Neuronal stem cell (in vitro differentiated cells): Measurements from ENCODE around the gene ELF4.

Experiments used
- DNase-seq: peaks from one replicate; pipeline ENCODE4 v3.0.0-alpha.2; 2013; ENCODE audit warnings: low spot score
- H2AFZ ChIP-seq: one replicate; pipeline ENCODE4 v1.6.1; 2013; ENCODE audit warnings: mild to moderate bottlenecking, low read length, inconsistent platforms
- H2AK5ac ChIP-seq: 2 replicates; pipeline ENCODE4 v1.6.1; 2013; ENCODE audit warnings: low read depth, mild to moderate bottlenecking, inconsistent platforms, low read length, moderate library complexity, mixed read lengths
- H2BK120ac ChIP-seq: 2 replicates; pipeline ENCODE4 v1.6.1; 2013; ENCODE audit warnings: low read depth, mild to moderate bottlenecking, inconsistent platforms, low read length, moderate library complexity, mixed read lengths
- H2BK12ac ChIP-seq: one replicate; pipeline ENCODE4 v1.6.1; 2013; ENCODE audit warnings: low read length, inconsistent platforms
- H2BK15ac ChIP-seq: 2 replicates; pipeline ENCODE4 v1.6.1; 2013; ENCODE audit warnings: mild to moderate bottlenecking, low read length, inconsistent platforms, mixed read lengths
- H2BK5ac ChIP-seq: one replicate; pipeline ENCODE4 v1.6.1; 2013; ENCODE audit warnings: inconsistent platforms, mild to moderate bottlenecking, low read length, moderate library complexity
- H3K14ac ChIP-seq: one replicate; pipeline ENCODE4 v1.6.1; 2013; ENCODE audit warnings: low read length, inconsistent platforms
- H3K18ac ChIP-seq: 2 replicates; pipeline ENCODE4 v1.6.1; 2013; ENCODE audit warnings: low read length, inconsistent platforms
- H3K23ac ChIP-seq: 2 replicates; pipeline ENCODE4 v1.6.1; 2013; ENCODE audit warnings: low read depth, mild to moderate bottlenecking, mixed read lengths, low read length, inconsistent platforms; ENCODE audit not compliant: poor library complexity
- H3K27ac ChIP-seq: replicated peaks from 3 replicates; pipeline ENCODE4 v1.5.1; 2013; ENCODE audit warnings: low read length, inconsistent platforms
- H3K27me3 ChIP-seq, 3 experiments: 2 replicates each; pipeline ENCODE4 v1.6.1; 2013; ENCODE audit warnings: low read length in 3 of 3, mild to moderate bottlenecking in 2 of 3, inconsistent platforms in 1 of 3, low read depth in 1 of 3, mixed read lengths in 1 of 3, moderate library complexity in 1 of 3; ENCODE audit not compliant: control insufficient read depth in 3 of 3, insufficient read depth in 3 of 3
- H3K36me3 ChIP-seq, 2 donors: replicated peaks in 1 of 2; 2 replicates each; pipeline ENCODE4 v1.6.1; 2013; ENCODE audit warnings: low read length in 2 of 2; ENCODE audit not compliant: control insufficient read depth in 2 of 2, insufficient read depth in 2 of 2
- H3K4ac ChIP-seq: 2 replicates; pipeline ENCODE4 v1.6.1; 2013; ENCODE audit warnings: inconsistent platforms, mild to moderate bottlenecking, low read length, moderate library complexity
- H3K4me1 ChIP-seq, 2 donors: 1 replicate in 1 of 2; 2 replicates in 1 of 2; pipeline ENCODE4 v1.6.1; 2013; ENCODE audit warnings: low read length in 2 of 2, low read depth in 1 of 2; ENCODE audit not compliant: control insufficient read depth in 2 of 2, insufficient read depth in 1 of 2
- H3K4me2 ChIP-seq: one replicate; pipeline ENCODE4 v1.6.1; 2013; ENCODE audit warnings: mild to moderate bottlenecking, low read length, inconsistent platforms; ENCODE audit not compliant: insufficient read depth, poor library complexity, severe bottlenecking
- H3K4me3 ChIP-seq, 2 donors: 2 replicates each; pipeline ENCODE4 v1.5.1; 2013; ENCODE audit warnings: low read length in 2 of 2, mild to moderate bottlenecking in 2 of 2, inconsistent platforms in 1 of 2, moderate library complexity in 1 of 2
- H3K79me1 ChIP-seq: one replicate; pipeline ENCODE4 v1.6.1; 2013; ENCODE audit warnings: low read depth, mild to moderate bottlenecking, inconsistent platforms, low read length, moderate library complexity
- H3K9ac ChIP-seq: one replicate; pipeline ENCODE4 v1.6.1; 2013; ENCODE audit warnings: mild to moderate bottlenecking, low read depth, low read length, inconsistent platforms; ENCODE audit not compliant: poor library complexity
- H3K9me3 ChIP-seq, 2 donors: replicated peaks in 1 of 2; 2 replicates each; pipeline versions ENCODE3 to v1.6.1; 2013; ENCODE audit warnings: low read length in 2 of 2, mild to moderate bottlenecking in 2 of 2, inconsistent platforms in 1 of 2, low read depth in 1 of 2, mixed read lengths in 1 of 2, moderate library complexity in 1 of 2; ENCODE audit not compliant: control insufficient read depth in 2 of 2, insufficient read depth in 1 of 2
- H4K8ac ChIP-seq: one replicate; pipeline ENCODE4 v1.6.1; 2013; ENCODE audit warnings: low read depth, mild to moderate bottlenecking, inconsistent platforms, low read length, moderate library complexity
- H4K91ac ChIP-seq: one replicate; pipeline ENCODE4 v1.6.1; 2013; ENCODE audit warnings: low read length, low read depth, mild to moderate bottlenecking, inconsistent platforms; ENCODE audit not compliant: poor library complexity
- WGBS, 2 donors: extraction: QIAGEN DNeasy Blood & Tissue Kit; methylation state at CpG; one replicate each; pipeline ENCODE4 v1.1.7; 2013; ENCODE audit warnings: missing lambda C conversion rate in 2 of 2, mixed read lengths in 1 of 2; ENCODE audit not compliant: insufficient read length in 2 of 2, insufficient replicate concordance in 1 of 2; ENCODE audit errors: extremely low coverage in 2 of 2; 5-methylcytosine and 5-hydroxymethylcytosine counted together

ELF4 gene

GRCh38 chrX:130147631-130148030, 37.3 kb upstream of the ELF4 start:
- Histone ChIP-seq H2BK5ac (no peak overlapping the region), H3K27me3 (peaks cover 0 to 2% (median 0%) of the 10 kb centered on the region in 3 experiments), H3K4me2 (no peak overlapping the region), H2BK15ac (no peak overlapping the region), H2AFZ (no peak overlapping the region), H3K18ac (no peak overlapping the region), H3K23ac (no peak overlapping the region), H3K27ac (no peak overlapping the region), H3K36me3 (peaks cover 12 to 63% of the 10 kb centered on the region in 2 donors), H4K8ac (no peak overlapping the region), H4K91ac (no peak overlapping the region), H2BK120ac (no peak overlapping the region), H3K9me3 (no peaks in the 10 kb centered on the region), H2BK12ac (no peak overlapping the region), H3K14ac (no peak overlapping the region), H3K4me1 (no peaks in the 10 kb centered on the region), H2AK5ac (no peak overlapping the region), H3K4ac (no peak overlapping the region), H3K9ac (no peak overlapping the region), H3K79me1 (no peaks in the 10 kb centered on the region), H3K4me3 (no peak overlapping the region)
- no peak for DNase-seq
- WGBS, 2 donors = no CpG with 5 or more reads among the region's 5 CpGs

- Histone ChIP-seq H3K27ac (no peak overlapping the region), H2BK120ac (no peak overlapping the region), H3K4me1 (no peaks in the 10 kb centered on the region), H2BK12ac (no peak overlapping the region), H3K14ac (no peak overlapping the region), H3K4ac (no peak overlapping the region), H3K27me3 (peaks cover 0 to 2% (median 0%) of the 10 kb centered on the region in 3 experiments), H3K9ac (no peak overlapping the region), H3K18ac (no peak overlapping the region), H4K91ac (no peak overlapping the region), H2BK5ac (no peak overlapping the region), H3K4me3 (no peak overlapping the region), H3K36me3 (peaks cover 12 to 83% of the 10 kb centered on the region in 2 donors), H3K4me2 (no peak overlapping the region), H3K79me1 (no peaks in the 10 kb centered on the region), H3K9me3 (no peaks in the 10 kb centered on the region), H2AFZ (no peak overlapping the region), H3K23ac (no peak overlapping the region), H2BK15ac (no peak overlapping the region), H2AK5ac (no peak overlapping the region), H4K8ac (no peak overlapping the region)
- WGBS, 2 donors = no CpG with 5 or more reads among the region's 4 CpGs
- DNase-seq = no peak
Observed at GRCh38 chrX:130145123-130145522, 34.8 kb upstream of the ELF4 start.

GRCh38 chrX:130144509-130144908, 34.2 kb upstream of the ELF4 start:
- Histone ChIP-seq H2AFZ (no peak overlapping the region), H3K4me2 (no peak overlapping the region), H2AK5ac (no peak overlapping the region), H3K79me1 (no peaks in the 10 kb centered on the region), H3K4me1 (no peaks in the 10 kb centered on the region), H2BK15ac (no peak overlapping the region), H3K18ac (no peak overlapping the region), H2BK120ac (no peak overlapping the region), H3K4ac (no peak overlapping the region), H3K23ac (no peak overlapping the region), H3K14ac (no peak overlapping the region), H3K9ac (no peak overlapping the region), H2BK5ac (no peak overlapping the region), H2BK12ac (no peak overlapping the region), H3K36me3 (peaks cover 12 to 89% of the 10 kb centered on the region in 2 donors), H4K8ac (no peak overlapping the region), H4K91ac (no peak overlapping the region), H3K27me3 (peaks cover 0 to 2% (median 0%) of the 10 kb centered on the region in 3 experiments), H3K9me3 (no peaks in the 10 kb centered on the region), H3K4me3 (no peak overlapping the region), H3K27ac (no peak overlapping the region)
- DNase-seq = no peak
- no CpG with 5 or more reads among the region's 3 CpGs for WGBS, 2 donors

- Histone ChIP-seq H2AFZ (no peak overlapping the region), H3K14ac (no peak overlapping the region), H2BK12ac (no peak overlapping the region), H3K9ac (no peak overlapping the region), H3K4ac (no peak overlapping the region), H3K79me1 (no peaks in the 10 kb centered on the region), H3K27ac (no peak overlapping the region), H4K8ac (no peak overlapping the region), H3K27me3 (peaks cover 0 to 2% (median 0%) of the 10 kb centered on the region in 3 experiments), H3K18ac (no peak overlapping the region), H2BK120ac (no peak overlapping the region), H3K9me3 (no peaks in the 10 kb centered on the region), H3K4me3 (no peak overlapping the region), H3K4me1 (no peaks in the 10 kb centered on the region), H3K36me3 (peaks cover 16 to 81% of the 10 kb centered on the region in 2 donors), H3K4me2 (no peak overlapping the region), H3K23ac (no peak overlapping the region), H4K91ac (no peak overlapping the region), H2BK5ac (no peak overlapping the region), H2BK15ac (no peak overlapping the region), H2AK5ac (no peak overlapping the region)
- DNase-seq = no peak
- WGBS, 2 donors = no CpG with 5 or more reads among the region's 3 CpGs
Observed at GRCh38 chrX:130139474-130140201, 29.3 kb upstream of the ELF4 start.
